HG03060 (cell line): ENCODE measurements around the gene CD1E.
"Not testable (repeated sequence)": the region's sequence is repeated elsewhere in the genome, so short reads cannot be mapped to it uniquely, and the experiment has no call there.

ENCODE experiments used
- ATAC-seq: cut with Tn5 transposase; IDR thresholded peaks from one replicate; pipeline ENCODE4 v1.9.1; 2021; ENCODE audit warnings: low read depth, moderate number of reproducible peaks; ENCODE audit not compliant: unreplicated experiment

The CD1E gene

GRCh38 chr1:158357441-158357840 lies 3.7 kb downstream of the CD1E start:
- ATAC-seq: no peak

DNA sequence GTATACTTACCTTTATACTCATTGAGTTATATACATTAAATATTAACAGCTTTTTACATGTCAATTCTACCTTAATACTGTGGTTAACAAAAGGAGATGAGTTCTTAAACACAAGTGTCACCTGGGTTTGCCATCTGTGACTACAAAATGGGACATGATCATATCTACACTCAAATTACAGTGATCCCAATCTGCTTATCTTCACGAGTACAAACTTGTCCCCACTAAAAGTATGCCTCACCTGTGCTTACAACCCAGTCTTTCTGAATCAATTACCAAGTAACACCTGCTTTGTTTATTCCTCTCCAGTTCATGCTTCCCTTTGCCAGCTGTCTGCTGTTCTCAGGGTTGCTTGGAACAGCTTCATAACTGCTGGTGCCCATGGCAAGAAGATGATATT lies 8.8 kb downstream of the CD1E start:
- no peak for ATAC-seq

DNA sequence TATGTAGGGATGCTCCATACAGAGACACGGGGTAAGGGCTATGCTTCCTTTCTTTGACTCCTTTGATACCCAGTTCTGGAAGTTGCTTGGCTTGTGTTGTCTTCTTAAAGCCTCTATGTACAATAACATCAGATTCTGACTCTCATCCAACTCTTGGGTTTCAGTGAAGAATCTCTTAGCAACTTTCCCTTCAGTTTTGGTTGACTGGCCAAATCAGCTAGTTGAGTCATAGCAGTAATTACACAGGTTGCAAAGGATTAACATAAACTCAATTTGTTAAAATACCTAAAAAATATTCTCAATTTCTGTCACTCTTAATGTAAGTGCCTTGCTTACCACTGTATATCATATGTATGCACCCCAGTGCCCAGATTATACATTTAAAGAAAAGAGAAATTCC lies 9.2 kb downstream of the CD1E start:
- no peak for ATAC-seq

GRCh38 chr1:158366783-158367182 lies 13.1 kb downstream of the CD1E start:
- no peak for ATAC-seq

GRCh38 chr1:158371188-158371953 lies 17.7 kb downstream of the CD1E start:
- ATAC-seq: peak; percentile 79

DNA sequence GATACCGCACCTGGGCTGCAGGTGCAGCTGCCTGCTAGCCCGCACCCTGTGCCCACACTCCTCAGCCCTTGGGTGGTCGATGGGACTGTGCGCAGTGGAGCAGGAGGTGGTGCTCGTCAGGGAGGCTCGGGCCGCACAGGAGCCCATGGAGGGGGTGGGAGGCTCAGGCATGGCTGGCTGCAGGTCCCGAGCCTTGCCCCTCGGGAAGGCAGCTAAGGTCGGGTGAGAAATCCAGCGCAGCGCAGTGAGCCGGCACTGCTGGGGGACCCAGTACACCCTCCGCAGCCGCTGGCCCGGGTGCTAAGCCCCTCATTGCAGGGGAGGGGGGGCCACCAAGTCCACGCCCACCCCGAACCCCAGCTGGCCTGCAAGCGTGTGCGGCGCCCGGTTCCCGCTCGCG lies 20.4 kb downstream of the CD1E start:
- ATAC-seq: not testable (repeated sequence)

DNA sequence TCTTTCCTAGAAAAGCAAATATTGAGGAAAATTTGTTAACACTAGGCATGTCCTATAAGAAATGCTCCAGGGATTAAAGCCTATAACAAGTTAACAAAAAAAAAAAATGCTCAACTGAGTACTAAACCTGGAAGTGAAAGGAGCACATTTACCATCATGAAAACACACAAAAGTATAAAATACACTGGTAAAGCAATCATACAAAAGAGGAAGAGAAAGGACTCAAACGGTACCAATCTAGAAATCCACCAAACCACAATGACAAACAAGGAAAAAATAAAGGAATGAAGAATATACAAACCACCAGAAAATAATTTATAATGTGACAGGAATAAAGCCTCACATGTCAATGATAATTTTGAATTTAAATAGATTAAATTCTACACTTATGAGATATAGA lies 21.2 kb downstream of the CD1E start:
- no peak for ATAC-seq

DNA sequence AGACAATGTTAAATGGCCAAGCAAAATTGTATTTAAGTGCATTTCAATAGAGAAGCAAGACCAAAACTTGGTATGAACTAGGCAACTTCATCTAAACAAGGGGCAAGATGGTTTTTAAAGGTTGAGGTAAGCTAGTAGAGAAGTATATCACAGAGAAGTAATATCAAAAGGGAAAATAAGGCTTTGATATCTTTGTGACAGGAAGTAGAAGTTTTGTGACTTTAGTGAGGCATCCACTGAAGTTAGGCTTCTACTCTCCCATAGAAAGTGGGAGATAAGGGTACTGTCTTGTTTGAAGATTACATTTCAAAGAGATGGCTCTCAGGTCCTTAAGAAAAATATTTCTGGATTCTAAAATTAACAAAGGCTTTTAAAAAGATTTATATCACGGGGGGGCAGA lies 36.6 kb downstream of the CD1E start:
- no peak for ATAC-seq

GRCh38 chr1:158391099-158391498 lies 37.4 kb downstream of the CD1E start:
- no peak for ATAC-seq

- no peak for ATAC-seq
Measured at GRCh38 chr1:158393476-158393875, 39.8 kb downstream of the CD1E start.

- ATAC-seq: no peak
Measured at GRCh38 chr1:158396646-158397045, 43.0 kb downstream of the CD1E start.

GRCh38 chr1:158398818-158399514 lies 45.3 kb downstream of the CD1E start, which contains the start of gene OR10T2:
TSS of gene OR10T2 (minus strand) at chr1:158399466. CDS start at chr1:158399466, 0 bp downstream.
- ATAC-seq: no peak

DNA sequence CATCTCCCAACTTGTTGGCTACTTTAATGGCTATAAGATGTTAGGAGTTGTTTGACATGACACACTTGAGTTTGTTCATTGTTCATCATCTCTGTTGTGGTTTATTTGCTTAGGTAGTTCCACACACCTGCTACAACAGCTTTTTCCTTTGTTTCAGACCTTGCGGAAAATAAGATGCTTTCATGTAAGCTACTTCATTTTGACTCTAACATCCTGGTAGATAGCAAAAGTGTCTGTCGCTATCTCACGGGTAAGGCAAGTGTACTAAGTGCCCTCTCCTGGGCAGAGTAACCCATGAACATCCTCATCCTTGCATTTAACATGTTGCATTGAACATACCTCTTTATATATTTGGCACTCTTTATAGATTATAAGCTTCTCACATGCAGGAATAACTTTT lies 47.2 kb downstream of the CD1E start:
- no peak for ATAC-seq

GRCh38 chr1:158407092-158407491 lies 53.4 kb downstream of the CD1E start:
- ATAC-seq: no peak
